ENCODE data around the gene LAIR1. TPM values are rescaled to one million over a fixed set of nuclear protein-coding genes. Genes with fewer than 3 reads are reported as not detected.
"Not testable (repeated sequence)": the region's sequence is repeated elsewhere in the genome, so short reads cannot be mapped to it uniquely, and the experiment has no call there.

The LAIR1 gene
- total RNA-seq, 3 donors from 2014 or later (not counting 1 experiment from before 2014, with no cell fraction given): 117 to 163 (median 156) TPM

- H3K9me3 Mint-ChIP-seq: no peaks in the 10 kb centered on the region
- H3K27ac ChIP-seq (ENCODE audit: low read length): peak overlapping the region; percentile 62
- DNase-seq: no peak
- TF ChIP-seq, protein P1, sequence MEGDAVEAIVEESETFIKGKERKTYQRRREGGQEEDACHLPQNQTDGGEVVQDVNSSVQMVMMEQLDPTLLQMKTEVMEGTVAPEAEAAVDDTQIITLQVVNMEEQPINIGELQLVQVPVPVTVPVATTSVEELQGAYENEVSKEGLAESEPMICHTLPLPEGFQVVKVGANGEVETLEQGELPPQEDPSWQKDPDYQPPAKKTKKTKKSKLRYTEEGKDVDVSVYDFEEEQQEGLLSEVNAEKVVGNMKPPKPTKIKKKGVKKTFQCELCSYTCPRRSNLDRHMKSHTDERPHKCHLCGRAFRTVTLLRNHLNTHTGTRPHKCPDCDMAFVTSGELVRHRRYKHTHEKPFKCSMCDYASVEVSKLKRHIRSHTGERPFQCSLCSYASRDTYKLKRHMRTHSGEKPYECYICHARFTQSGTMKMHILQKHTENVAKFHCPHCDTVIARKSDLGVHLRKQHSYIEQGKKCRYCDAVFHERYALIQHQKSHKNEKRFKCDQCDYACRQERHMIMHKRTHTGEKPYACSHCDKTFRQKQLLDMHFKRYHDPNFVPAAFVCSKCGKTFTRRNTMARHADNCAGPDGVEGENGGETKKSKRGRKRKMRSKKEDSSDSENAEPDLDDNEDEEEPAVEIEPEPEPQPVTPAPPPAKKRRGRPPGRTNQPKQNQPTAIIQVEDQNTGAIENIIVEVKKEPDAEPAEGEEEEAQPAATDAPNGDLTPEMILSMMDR (IDR thresholded peaks at IDR 0.05): no peak
- 31% methylated on average over 8 of the region's 8 CpGs for WGBS (ENCODE audit: insufficient coverage)
- peak overlapping the region; percentile 75 to 91 for H3K27ac Mint-ChIP-seq
- H3K9me3 ChIP-seq (ENCODE audit: control insufficient read depth, insufficient read depth, low read length): no peaks in the 10 kb centered on the region
- no peaks in the 10 kb centered on the region for H3K36me3 ChIP-seq (ENCODE audit: control insufficient read depth, insufficient read depth, low read length)
- peak overlapping the region; percentile 84 for H3K4me3 Mint-ChIP-seq
- H3K27me3 ChIP-seq (ENCODE audit: control insufficient read depth, insufficient read depth, low read length): no peaks in the 10 kb centered on the region
- intact Hi-C loops (cut with micrococcal nuclease): no loop called here
- H3K27me3 Mint-ChIP-seq (ENCODE audit: low read depth in 2 of 2): no peaks in the 10 kb centered on the region
- peaks cover 44 to 69% of the 10 kb centered on the region in 2 donors for H3K4me1 Mint-ChIP-seq
- peaks cover 69% of the 10 kb centered on the region for H3K4me1 ChIP-seq (ENCODE audit: control insufficient read depth, insufficient read depth, low read length)
- ATAC-seq: no peak
- H3K36me3 Mint-ChIP-seq: no peaks in the 10 kb centered on the region
- peak overlapping the region; percentile 38 for H3K4me3 ChIP-seq (ENCODE audit: low read length)
Observed at GRCh38 chr19:54369082-54369687, 4.5 kb upstream of the LAIR1 start.

DNA sequence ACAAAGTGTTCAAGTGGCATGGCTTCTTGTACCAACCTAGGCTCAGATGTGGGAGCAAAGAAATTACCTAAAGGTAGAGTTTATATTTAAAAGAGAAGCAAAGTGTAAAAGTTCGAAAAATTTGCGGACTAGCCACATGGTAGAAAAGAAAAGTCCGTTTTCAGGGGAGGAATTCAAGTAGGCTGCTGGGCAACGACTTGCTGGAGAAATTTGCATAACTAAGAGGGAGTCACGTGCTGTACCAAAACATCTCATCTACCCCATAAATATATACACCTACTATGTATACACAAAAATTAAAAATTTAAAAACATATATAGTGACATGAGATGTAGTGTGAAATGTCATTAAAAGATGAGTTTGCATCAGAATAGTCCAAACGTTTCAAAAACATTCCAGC is 2.1 kb upstream of the LAIR1 start:
- DNase-seq (no peak), ATAC-seq (no peak)
- TF ChIP-seq, protein P1 (IDR thresholded peaks at IDR 0.05): no peak
- WGBS (ENCODE audit: insufficient coverage): 82% methylated on average over 4 of the region's 6 CpGs
- no peaks in the 10 kb centered on the region for H3K27me3 ChIP-seq (ENCODE audit: control insufficient read depth, insufficient read depth, low read length)
- H3K27ac ChIP-seq (ENCODE audit: low read length): no peak overlapping the region
- H3K4me3 ChIP-seq (ENCODE audit: low read length): no peak overlapping the region
- no peaks in the 10 kb centered on the region for H3K9me3 ChIP-seq (ENCODE audit: control insufficient read depth, insufficient read depth, low read length)
- peaks cover 57 to 74% of the 10 kb centered on the region in 2 donors for H3K4me1 Mint-ChIP-seq
- H3K27me3 Mint-ChIP-seq (ENCODE audit: low read depth in 2 of 2): no peaks in the 10 kb centered on the region
- no peaks in the 10 kb centered on the region for H3K9me3 Mint-ChIP-seq
- no peaks in the 10 kb centered on the region for H3K36me3 Mint-ChIP-seq
- H3K4me3 Mint-ChIP-seq: peak overlapping the region; percentile 42
- H3K4me1 ChIP-seq (ENCODE audit: control insufficient read depth, insufficient read depth, low read length): peaks cover 73% of the 10 kb centered on the region
- H3K36me3 ChIP-seq (ENCODE audit: control insufficient read depth, insufficient read depth, low read length): no peaks in the 10 kb centered on the region
- H3K27ac Mint-ChIP-seq: peak overlapping the region; percentile 36 to 62
- intact Hi-C loops (cut with micrococcal nuclease): no loop called here

GRCh38 chr19:54365798-54366197 is 1.1 kb upstream of the LAIR1 start:
- H3K27me3 ChIP-seq (ENCODE audit: control insufficient read depth, insufficient read depth, low read length); H3K36me3 ChIP-seq (ENCODE audit: control insufficient read depth, insufficient read depth, low read length); ATAC-seq; H3K9me3 Mint-ChIP-seq; DNase-seq; H3K27ac ChIP-seq (ENCODE audit: low read length); H3K9me3 ChIP-seq (ENCODE audit: control insufficient read depth, insufficient read depth, low read length); H3K36me3 Mint-ChIP-seq; H3K4me3 ChIP-seq (ENCODE audit: low read length); H3K27me3 Mint-ChIP-seq (ENCODE audit: low read depth in 2 of 2); intact Hi-C loops (cut with micrococcal nuclease): not testable (repeated sequence)
- H3K4me1 Mint-ChIP-seq: peaks cover 59 to 75% of the 10 kb centered on the region in 2 donors
- H3K4me3 Mint-ChIP-seq: peak overlapping the region; percentile 41
- 90% methylated on average over 10 of the region's 13 CpGs for WGBS (ENCODE audit: insufficient coverage)
- peak overlapping the region; percentile 62 to 97 for H3K27ac Mint-ChIP-seq
- peaks cover 73% of the 10 kb centered on the region for H3K4me1 ChIP-seq (ENCODE audit: control insufficient read depth, insufficient read depth, low read length)

DNA sequence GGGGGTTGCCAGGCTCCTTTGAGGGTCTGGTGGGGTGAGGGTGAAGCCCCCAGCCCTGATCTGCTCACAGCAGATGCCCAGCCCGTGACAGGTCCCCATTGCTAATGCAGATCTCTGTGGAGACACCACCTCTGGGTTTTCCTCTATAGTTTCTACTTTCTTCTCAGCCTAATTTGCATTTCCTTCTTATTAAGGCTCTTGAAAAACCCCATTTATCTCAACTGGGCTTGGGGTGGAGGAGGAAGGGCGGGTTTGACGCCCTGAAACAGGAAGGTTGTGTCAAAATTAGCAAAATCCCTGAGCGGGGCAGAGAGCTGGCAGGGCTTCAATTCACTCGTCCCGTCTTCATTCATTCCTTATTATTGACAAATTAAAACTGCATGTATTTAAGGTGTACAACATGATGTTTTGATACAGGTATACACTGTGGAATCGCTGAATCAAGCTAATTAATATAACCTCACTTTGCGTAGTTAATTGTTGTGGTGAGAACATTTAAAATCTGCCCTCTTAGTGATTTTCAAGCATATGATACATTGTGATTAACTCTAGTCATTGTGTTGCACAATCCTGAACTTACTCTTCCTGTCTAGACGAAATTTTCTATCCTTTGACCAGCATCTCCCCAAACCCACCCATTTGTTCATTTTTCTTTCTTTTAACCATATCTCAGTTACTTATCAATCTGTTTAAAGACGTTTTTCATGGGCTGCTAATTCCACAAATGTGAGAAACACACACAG is 2.9 kb downstream of the LAIR1 start:
- Histone ChIP-seq H3K27ac (ENCODE audit: low read length) (peak overlapping the region; percentile 79), H3K4me3 (ENCODE audit: low read length) (peak overlapping the region; percentile 69), H3K4me1 (ENCODE audit: control insufficient read depth, insufficient read depth, low read length) (peaks cover 64% of the 10 kb centered on the region)
- H3K9me3 ChIP-seq (ENCODE audit: control insufficient read depth, insufficient read depth, low read length); DNase-seq; H3K27me3 Mint-ChIP-seq (ENCODE audit: low read depth in 2 of 2); H3K36me3 ChIP-seq (ENCODE audit: control insufficient read depth, insufficient read depth, low read length); H3K27me3 ChIP-seq (ENCODE audit: control insufficient read depth, insufficient read depth, low read length); H3K9me3 Mint-ChIP-seq; intact Hi-C loops (cut with micrococcal nuclease); H3K36me3 Mint-ChIP-seq: not testable (repeated sequence)
- Mint-ChIP-seq H3K4me3 (peak overlapping the region; percentile 97), H3K27ac (peak overlapping the region; percentile 96 to 97), H3K4me1 (peaks cover 41 to 59% of the 10 kb centered on the region in 2 donors)
- peak; percentile 54 to 69 (median 63) for ATAC-seq
- 0% methylated on average over 1 of the region's 10 CpGs for WGBS (ENCODE audit: insufficient coverage)

GRCh38 chr19:54359149-54359820 is 5.4 kb downstream of the LAIR1 start:
- intact Hi-C loops (cut with micrococcal nuclease); H3K36me3 Mint-ChIP-seq: not testable (repeated sequence)

More at GRCh38 chr19:54359149-54359820, 5.4 kb downstream of the LAIR1 start:
- not testable (repeated sequence) for H3K4me3 ChIP-seq (ENCODE audit: low read length); H3K4me3 Mint-ChIP-seq; H3K9me3 ChIP-seq (ENCODE audit: control insufficient read depth, insufficient read depth, low read length); H3K27me3 Mint-ChIP-seq (ENCODE audit: low read depth in 2 of 2); H3K9me3 Mint-ChIP-seq; H3K27me3 ChIP-seq (ENCODE audit: control insufficient read depth, insufficient read depth, low read length); H3K27ac ChIP-seq (ENCODE audit: low read length)
- Mint-ChIP-seq H3K4me1 (peaks cover 31 to 39% of the 10 kb centered on the region in 2 donors), H3K27ac (peak overlapping the region in 1 of 2 donors; percentile 79)
- DNase-seq: peak in 1 of 2 donors; percentile 69
- ATAC-seq: peak; percentile 68 to 89 (median 82)
- Histone ChIP-seq H3K36me3 (ENCODE audit: control insufficient read depth, insufficient read depth, low read length) (peaks cover 29% of the 10 kb centered on the region), H3K4me1 (ENCODE audit: control insufficient read depth, insufficient read depth, low read length) (peaks cover 41% of the 10 kb centered on the region)
- 35% methylated on average over 10 of the region's 21 CpGs for whole genome bisulfite sequencing (ENCODE audit: insufficient coverage)
